Natural killer cell treated with Interleukin-12 subunit alpha and Interleukin-12 subunit beta and Interleukin-15 and Interleukin-18, amount 100 ng/mL, for 72 hours (primary cell): ENCODE data around the gene RABEP2. TPM values are rescaled to one million over a fixed set of nuclear protein-coding genes. Genes with fewer than 3 reads are reported as not detected.
"Not testable (repeated sequence)": the region's sequence is repeated elsewhere in the genome, so short reads cannot be mapped to it uniquely, and the experiment has no call there.

ENCODE experiments used
- ATAC-seq, 2 donors: fragments of 150-1000 bp; cut with Tn5 transposase in 1 of 2; sonication (Bioruptor Pico), chemical (Tn5 transposase) in 1 of 2; 2 replicates each; pipeline ENCODE4 v1.10.0; 2021
- DNase-seq: peaks from one replicate; pipeline ENCODE4 v3.0.0; 2022; ENCODE audit warnings: low spot score
- H3K27ac Mint-ChIP-seq, 2 donors: 1 replicate in 1 of 2; 2 replicates in 1 of 2; pipeline ENCODE4 v1.8.0; 2022; ENCODE audit warnings: mixed read lengths in 2 of 2, mild to moderate bottlenecking in 1 of 2, moderate library complexity in 1 of 2
- H3K27me3 Mint-ChIP-seq, 2 donors: 1 replicate in 1 of 2; 2 replicates in 1 of 2; pipeline ENCODE4 v1.8.0; 2022; ENCODE audit warnings: mixed read lengths in 2 of 2
- H3K36me3 Mint-ChIP-seq: one replicate; pipeline ENCODE4 v1.8.0; 2022; ENCODE audit warnings: mixed read lengths
- H3K4me1 Mint-ChIP-seq, 2 donors: 1 replicate in 1 of 2; 2 replicates in 1 of 2; pipeline ENCODE4 v1.8.0; 2022; ENCODE audit warnings: low read depth in 2 of 2, mixed read lengths in 2 of 2, mild to moderate bottlenecking in 1 of 2
- H3K4me3 Mint-ChIP-seq: one replicate; pipeline ENCODE4 v1.8.0; 2022; ENCODE audit warnings: mixed read lengths
- H3K9me3 Mint-ChIP-seq: 2 replicates; pipeline ENCODE4 v1.8.0; 2022; ENCODE audit warnings: mixed read lengths
- total RNA-seq, 2 donors: library from RNA; stranded (reverse); gene quantifications; one replicate each; pipeline ENCODE4 v1.2.3, GENCODE V29; 2022

RABEP2 gene
- total RNA-seq, 2 donors from 2014 or later = 38.4 to 42.5 TPM

DNA sequence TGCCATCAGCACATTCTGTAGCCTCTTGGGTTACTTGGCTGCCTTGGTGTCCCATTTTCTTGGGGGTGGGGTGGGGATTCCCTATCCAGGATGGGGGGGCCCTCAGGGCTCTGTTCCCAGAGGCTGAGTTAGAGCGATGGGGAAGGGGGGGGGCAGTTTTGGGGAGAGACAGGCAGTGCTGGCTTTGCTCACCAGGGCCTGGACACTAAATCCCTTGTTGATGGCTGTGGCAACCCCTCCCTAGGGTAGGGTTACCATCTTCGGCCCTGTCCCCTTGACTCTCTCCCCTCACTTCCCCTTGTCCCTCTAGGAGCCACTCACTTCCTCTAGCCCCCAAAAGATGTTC lies 47.4 kb downstream of the RABEP2 start:
- no peaks in the 10 kb centered on the region for H3K9me3 Mint-ChIP-seq
- peaks cover 21 to 27% of the 10 kb centered on the region in 2 donors for H3K4me1 Mint-ChIP-seq
- DNase-seq (no peak), ATAC-seq (no peak)
- H3K27me3 Mint-ChIP-seq = peaks cover 5 to 7% of the 10 kb centered on the region in 2 donors
- H3K36me3 Mint-ChIP-seq = peaks cover 4% of the 10 kb centered on the region
- peak overlapping the region; percentile 21 for H3K4me3 Mint-ChIP-seq
- no peak overlapping the region for H3K27ac Mint-ChIP-seq

DNA sequence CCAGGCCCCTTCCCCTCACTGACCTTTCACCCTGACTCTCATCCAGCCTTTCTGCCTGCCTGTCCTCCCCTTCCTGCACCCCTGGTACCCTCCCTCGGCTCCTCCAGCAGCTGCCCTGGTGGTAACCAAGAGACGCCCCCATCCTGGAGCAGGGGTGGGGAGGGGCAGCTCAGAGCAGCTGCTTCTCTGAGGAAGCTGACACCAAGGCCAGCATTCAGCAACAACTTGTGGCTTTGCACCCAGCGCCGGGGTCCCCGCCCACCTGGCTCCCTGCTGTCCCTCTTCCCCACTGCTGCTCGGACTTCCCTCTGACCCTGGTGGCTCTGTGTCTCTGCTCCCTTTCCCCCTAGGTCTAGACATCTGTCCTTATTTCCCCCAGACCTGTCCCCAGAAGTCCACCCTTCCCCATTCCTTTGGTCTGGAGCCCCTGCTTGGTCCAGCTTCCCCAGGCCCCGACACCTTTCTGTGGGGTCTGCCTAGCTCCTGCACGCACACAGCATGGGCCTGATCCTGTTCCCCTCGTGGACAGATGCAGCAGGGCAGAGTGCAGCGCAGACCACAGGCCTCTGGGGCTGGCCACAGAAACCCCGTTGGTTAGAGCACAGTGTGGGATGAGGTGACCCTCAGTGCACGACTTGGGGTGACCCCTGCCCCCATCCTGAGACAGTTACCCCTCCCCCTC lies 47.9 kb downstream of the RABEP2 start:
- Mint-ChIP-seq H3K9me3 (no peaks in the 10 kb centered on the region), H3K4me3 (no peak overlapping the region), H3K36me3 (peaks cover 4% of the 10 kb centered on the region), H3K27me3 (peaks cover 5 to 7% of the 10 kb centered on the region in 2 donors), H3K27ac (no peak overlapping the region), H3K4me1 (peaks cover 21 to 27% of the 10 kb centered on the region in 2 donors)
- no peak for DNase-seq
- peak in 1 of 2 donors; percentile 29 for ATAC-seq

DNA sequence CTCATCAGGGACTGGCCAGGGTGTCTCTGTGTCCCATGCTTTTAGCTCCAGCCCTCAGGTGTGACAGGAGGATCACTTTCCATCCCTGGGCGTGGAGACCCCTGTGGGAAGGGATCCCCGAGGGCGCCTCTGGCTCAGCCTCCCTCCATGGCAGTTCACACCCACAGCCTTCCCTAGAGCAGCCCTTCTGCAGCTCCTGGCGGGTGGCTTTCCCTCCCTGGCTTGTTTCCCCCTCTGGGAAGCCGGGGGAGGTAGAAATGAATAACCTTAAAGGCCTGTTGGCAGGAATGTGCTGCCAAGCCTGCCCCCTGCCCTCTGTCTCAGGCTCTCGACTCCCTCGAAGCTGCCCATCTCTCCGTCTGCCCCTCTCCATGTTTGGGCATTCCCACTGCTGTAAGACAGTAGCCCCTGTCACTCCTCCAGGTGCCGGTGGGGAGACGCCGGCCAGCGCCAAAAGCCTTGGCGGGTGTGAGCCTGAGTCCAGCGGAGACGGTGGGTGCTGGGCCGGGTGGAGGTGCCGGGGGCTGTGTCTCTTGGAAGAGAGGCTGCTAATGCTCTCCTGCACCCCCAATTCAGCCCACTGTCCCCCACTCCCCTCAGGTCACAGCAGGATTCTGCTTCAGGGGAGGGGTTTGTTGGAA lies 48.9 kb downstream of the RABEP2 start:
- Mint-ChIP-seq H3K4me3 (no peak overlapping the region), H3K4me1 (peaks cover 19 to 23% of the 10 kb centered on the region in 2 donors), H3K36me3 (peaks cover 2% of the 10 kb centered on the region), H3K27ac (no peak overlapping the region), H3K9me3 (no peaks in the 10 kb centered on the region), H3K27me3 (peaks cover 2 to 4% of the 10 kb centered on the region in 2 donors)
- ATAC-seq = no peak
- no peak for DNase-seq

DNA sequence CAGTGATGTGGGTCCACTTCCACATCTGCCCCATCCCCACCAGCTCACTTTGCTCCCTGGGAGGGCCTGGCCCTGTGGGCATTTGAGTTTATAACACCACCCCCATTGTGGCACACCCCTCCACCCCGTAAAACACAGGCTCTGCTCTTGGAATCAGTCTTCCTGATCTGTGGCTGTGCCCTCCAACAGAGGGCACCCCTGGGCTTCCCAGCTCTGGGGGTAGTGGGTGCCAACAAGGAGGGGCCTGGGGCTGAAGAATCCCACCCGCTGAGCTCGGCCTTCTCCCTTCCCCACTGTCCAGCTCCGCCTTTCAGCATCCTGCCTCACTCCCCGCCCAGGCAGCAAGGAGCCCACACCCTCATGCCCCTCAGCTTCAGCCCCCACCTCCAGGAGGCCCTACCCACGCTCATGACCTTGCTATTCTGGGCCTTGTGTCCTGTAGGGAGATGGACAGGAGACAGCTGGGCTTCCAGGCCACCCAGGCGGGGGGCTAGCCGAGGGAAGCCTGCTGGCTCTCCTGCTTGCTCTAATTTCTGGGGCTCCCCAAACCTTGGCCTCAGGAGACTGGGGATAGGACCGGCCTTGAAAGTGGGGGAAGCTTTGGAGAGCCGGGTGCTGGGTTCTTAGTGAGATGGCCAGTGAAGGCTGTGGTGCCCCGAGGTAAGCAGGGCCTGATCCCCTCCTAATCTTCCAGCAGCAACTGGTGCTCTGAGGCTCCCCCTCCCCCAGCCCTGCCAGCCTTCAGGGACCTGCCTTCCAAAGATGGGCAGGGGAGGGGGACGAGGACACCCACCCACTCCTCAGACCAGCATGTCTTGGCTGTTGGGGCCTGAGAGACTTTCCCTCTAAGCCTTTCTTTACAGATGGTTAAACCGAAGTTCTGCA lies 49.7 kb downstream of the RABEP2 start:
- Mint-ChIP-seq H3K36me3 (peaks cover under 1% of the 10 kb centered on the region), H3K9me3 (no peaks in the 10 kb centered on the region), H3K4me3 (no peak overlapping the region), H3K27ac (no peak overlapping the region), H3K4me1 (peaks cover 13 to 17% of the 10 kb centered on the region in 2 donors), H3K27me3 (no peaks in the 10 kb centered on the region)
- ATAC-seq (no peak), DNase-seq (no peak)

DNA sequence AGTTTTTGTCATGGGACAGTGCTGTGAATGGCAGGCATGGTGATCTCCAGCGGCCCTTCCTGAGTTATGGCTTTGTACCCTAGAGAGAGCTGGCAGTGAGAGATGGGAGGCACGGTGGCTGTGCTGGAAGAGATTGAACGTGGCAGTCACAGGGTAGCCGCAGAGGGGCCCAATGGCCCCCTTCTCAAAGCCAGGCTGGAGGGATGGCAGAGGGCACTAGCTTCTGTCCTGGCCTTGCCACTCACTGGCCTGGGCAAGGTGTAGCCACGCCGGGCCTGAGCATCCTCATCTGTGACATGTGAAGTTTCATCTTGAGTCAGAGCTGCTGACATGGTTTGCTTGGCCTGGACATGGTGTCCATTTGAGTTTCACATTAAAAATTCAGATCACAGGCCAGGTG lies 50.6 kb downstream of the RABEP2 start:
- H3K27me3 Mint-ChIP-seq = no peaks in the 10 kb centered on the region
- no peak for DNase-seq

DNA sequence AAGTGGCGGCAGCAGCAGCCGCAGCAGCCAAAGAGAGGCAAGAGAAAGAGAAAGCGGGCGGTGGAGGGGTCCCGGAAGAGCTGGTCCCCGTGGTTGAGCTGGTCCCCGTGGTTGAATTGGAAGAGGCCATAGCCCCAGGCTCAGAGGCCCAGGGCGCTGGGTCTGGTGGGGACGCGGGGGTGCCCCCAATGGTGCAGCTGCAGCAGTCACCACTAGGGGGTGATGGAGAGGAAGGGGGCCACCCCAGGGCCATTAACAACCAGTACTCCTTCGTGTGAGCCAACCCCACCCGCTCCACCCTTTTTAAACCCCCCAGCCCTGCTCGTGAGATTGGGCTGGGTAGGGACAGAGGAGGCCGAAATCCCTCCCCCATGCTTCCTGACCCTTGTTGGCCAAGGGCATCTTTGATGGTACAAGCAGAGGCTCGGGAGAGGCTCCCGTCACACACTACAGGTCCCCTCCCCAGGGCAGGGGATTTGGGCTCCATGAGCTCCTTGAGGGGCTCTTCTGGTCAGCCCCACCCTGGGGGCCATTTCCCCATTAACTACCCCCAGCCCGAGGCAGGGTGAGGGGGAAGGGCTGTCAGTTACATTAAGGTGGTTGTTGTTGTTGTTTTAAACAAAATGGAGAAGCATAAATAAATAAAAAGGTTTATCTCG lies 51.4 kb downstream of the RABEP2 start:
- H3K36me3 Mint-ChIP-seq = peaks cover 11% of the 10 kb centered on the region
- no peak overlapping the region for H3K27ac Mint-ChIP-seq
- H3K4me3 Mint-ChIP-seq = no peak overlapping the region
- ATAC-seq = peak; percentile 69 to 77
- H3K9me3 Mint-ChIP-seq = no peaks in the 10 kb centered on the region
- peak; percentile 74 for DNase-seq
- no peaks in the 10 kb centered on the region for H3K27me3 Mint-ChIP-seq
- peaks cover 8 to 9% of the 10 kb centered on the region in 2 donors for H3K4me1 Mint-ChIP-seq

More for the DNA sequence above, 50.6 kb downstream of the RABEP2 start:
- Mint-ChIP-seq H3K9me3 (no peaks in the 10 kb centered on the region), H3K4me3 (no peak overlapping the region), H3K27ac (no peak overlapping the region), H3K4me1 (peaks cover 12 to 16% of the 10 kb centered on the region in 2 donors), H3K36me3 (peaks cover 11% of the 10 kb centered on the region)
- no peak for ATAC-seq

DNA sequence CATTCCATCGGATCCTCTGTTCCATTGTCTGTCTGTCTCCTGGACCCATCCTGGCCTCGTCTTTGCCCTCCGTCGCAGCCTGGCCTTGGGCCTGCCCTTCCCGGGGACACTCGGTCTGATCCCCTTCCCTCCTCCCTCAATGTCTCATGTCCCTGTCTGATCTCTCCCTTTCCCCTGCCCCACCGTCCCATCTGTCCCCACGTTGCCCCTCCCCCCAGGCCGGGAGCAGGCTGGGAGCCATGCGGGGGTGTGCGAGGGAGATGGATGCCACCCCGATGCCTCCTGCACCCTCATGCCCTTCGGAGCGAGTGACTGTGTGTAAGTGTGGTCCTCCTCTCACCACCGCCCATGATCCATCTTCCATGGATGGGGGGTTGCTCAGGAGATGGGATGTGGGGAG lies 52.1 kb downstream of the RABEP2 start:
- Mint-ChIP-seq H3K27me3 (no peaks in the 10 kb centered on the region), H3K4me1 (peaks cover 3 to 8% of the 10 kb centered on the region in 2 donors), H3K4me3 (no peak overlapping the region), H3K9me3 (no peaks in the 10 kb centered on the region), H3K27ac (no peak overlapping the region), H3K36me3 (peaks cover 11% of the 10 kb centered on the region)
- ATAC-seq (no peak), DNase-seq (no peak)

DNA sequence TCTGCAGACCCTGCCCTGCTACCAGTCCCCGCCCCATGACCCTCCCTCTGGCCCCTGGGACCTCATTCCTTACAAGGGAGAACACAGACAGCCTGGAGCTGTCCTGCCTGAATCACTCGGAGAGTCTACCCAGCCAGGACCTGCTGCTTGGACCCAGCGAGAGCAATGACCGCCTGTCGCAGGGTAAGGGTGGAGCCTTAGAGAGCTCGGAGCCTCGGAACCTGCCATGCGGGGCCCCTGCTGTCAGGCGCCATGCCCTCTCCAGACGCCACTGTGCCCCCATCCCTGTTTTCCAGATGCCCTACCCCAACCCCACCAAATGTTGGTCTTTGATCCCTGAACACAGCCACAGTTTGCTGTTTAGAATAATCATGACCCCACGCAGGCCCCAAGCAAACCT lies 55.8 kb downstream of the RABEP2 start:
- no peak for ATAC-seq
- Mint-ChIP-seq H3K36me3 (peaks cover 11% of the 10 kb centered on the region), H3K4me1 (peaks cover 16 to 18% of the 10 kb centered on the region in 2 donors)

DNA sequence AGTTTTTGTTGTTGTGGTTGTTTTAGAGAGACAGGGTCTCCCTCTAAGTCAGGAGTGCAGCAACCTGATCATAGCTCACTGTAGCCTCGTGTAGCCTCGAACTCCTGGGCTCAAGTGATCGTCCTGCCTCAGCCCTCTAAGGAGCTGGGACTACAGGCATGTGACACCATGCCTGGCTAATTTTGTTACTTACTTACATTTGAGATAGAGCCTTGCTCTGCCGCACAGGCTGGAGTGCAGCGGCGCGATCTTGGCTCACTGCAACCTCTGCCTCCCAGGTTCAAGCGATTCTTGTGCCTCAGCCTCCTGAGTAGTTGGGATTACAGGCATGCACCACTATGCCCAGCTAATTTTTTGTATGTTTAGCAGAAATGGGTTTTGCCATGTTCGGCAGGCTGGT lies 57.4 kb downstream of the RABEP2 start:
- not testable (repeated sequence) for ATAC-seq, H3K27me3 Mint-ChIP-seq, H3K27ac Mint-ChIP-seq, H3K4me3 Mint-ChIP-seq, H3K9me3 Mint-ChIP-seq
- Mint-ChIP-seq H3K36me3 (peaks cover 11% of the 10 kb centered on the region), H3K4me1 (peaks cover 21 to 26% of the 10 kb centered on the region in 2 donors)
- peak; percentile 25 for DNase-seq

More for the DNA sequence above, 55.8 kb downstream of the RABEP2 start:
- DNase-seq = peak; percentile 60
- no peak overlapping the region for H3K4me3 Mint-ChIP-seq
- H3K27ac Mint-ChIP-seq = no peak overlapping the region
- no peaks in the 10 kb centered on the region for H3K9me3 Mint-ChIP-seq
- no peaks in the 10 kb centered on the region for H3K27me3 Mint-ChIP-seq

DNA sequence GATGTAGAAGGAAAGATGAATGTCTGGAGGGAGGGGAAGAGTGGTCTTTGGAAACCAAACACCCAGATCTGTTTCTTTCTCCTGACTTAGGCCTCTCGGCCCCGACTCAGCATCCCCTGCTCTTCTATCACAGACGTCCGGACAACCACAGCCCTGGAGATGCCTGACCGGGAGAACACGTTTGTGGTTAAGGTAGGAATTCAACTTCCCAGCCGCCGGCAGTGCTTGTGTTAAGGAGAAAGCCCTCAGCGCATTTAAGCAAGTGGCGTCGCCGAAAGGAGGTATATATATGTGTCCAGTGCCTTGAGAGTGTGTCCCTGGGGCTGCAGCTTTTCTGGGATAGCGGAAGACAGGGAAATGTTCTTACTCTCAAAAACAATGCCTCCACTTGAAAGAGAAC lies 57.8 kb downstream of the RABEP2 start:
- DNase-seq (peak; percentile 56), ATAC-seq (no peak)
- H3K9me3 Mint-ChIP-seq = no peaks in the 10 kb centered on the region
- H3K27ac Mint-ChIP-seq = no peak overlapping the region
- H3K36me3 Mint-ChIP-seq = peaks cover 11% of the 10 kb centered on the region
- peaks cover 21 to 26% of the 10 kb centered on the region in 2 donors for H3K4me1 Mint-ChIP-seq
- H3K4me3 Mint-ChIP-seq = no peak overlapping the region
- H3K27me3 Mint-ChIP-seq = no peaks in the 10 kb centered on the region

DNA sequence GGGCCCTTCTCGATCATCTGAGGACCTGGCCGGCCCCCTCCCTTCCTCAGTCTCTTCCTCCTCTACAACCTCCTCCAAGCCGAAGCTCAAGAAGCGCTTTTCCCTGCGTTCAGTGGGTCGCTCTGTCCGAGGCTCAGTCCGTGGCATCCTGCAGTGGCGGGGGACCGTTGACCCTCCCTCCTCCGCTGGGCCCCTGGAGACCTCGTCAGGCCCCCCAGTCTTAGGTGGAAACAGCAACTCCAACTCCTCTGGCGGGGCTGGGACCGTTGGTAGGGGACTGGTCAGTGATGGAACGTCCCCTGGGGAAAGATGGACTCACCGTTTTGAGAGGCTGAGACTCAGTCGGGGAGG lies 58.6 kb downstream of the RABEP2 start:
- Mint-ChIP-seq H3K36me3 (peaks cover 11% of the 10 kb centered on the region), H3K4me1 (peaks cover 21 to 26% of the 10 kb centered on the region in 2 donors), H3K27ac (peak overlapping the region in 1 of 2 donors; percentile 21), H3K4me3 (peak overlapping the region; percentile 42), H3K9me3 (no peaks in the 10 kb centered on the region), H3K27me3 (no peaks in the 10 kb centered on the region)
- no peak for ATAC-seq
- DNase-seq = peak; percentile 49

DNA sequence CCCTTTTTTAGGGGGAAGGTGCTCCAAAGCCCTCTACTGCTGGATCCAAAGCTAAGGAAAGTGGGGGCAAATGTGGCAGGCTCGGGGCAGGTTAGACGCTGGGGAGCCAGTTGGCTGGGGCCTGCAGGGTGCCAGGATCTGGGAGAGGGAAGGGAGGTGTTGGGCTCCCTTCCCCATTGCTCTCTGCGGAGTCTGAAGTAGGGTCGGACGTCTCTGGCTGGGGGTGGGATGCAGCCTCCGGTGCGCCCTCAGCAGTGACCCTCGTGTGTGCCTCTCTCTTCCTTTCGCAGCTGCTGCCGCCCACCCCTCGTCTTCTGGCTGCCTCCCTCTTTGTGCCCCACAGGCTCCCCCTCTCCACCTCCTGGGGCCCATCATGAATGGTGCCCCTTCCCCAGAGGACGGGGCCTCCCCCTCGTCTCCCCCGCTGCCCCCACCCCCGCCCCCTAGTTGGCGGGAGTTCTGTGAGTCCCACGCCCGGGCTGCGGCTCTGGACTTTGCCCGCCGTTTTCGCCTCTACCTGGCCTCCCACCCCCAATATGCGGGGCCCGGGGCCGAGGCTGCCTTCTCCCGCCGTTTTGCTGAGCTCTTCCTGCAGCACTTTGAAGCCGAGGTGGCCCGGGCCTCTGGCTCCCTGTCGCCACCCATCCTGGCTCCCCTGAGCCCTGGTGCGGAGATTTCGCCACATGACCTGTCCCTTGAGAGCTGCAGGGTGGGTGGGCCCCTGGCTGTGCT lies 59.1 kb downstream of the RABEP2 start:
- peaks cover 11% of the 10 kb centered on the region for H3K36me3 Mint-ChIP-seq
- no peaks in the 10 kb centered on the region for H3K27me3 Mint-ChIP-seq
- no peaks in the 10 kb centered on the region for H3K9me3 Mint-ChIP-seq
- DNase-seq (peak; percentile 58), ATAC-seq (no peak)
- peaks cover 21 to 26% of the 10 kb centered on the region in 2 donors for H3K4me1 Mint-ChIP-seq
- peak overlapping the region; percentile 42 for H3K4me3 Mint-ChIP-seq
- H3K27ac Mint-ChIP-seq = peak overlapping the region; percentile 21 to 98
